ENCODE measurements around the gene OR51B6.
"Not testable (repeated sequence)": the region's sequence is repeated elsewhere in the genome, so short reads cannot be mapped to it uniquely, and the experiment has no call there.

OR51B6 gene

GRCh38 chr11:5351208-5351607, at the start of gene OR51B6:
TSS of gene OR51B6 (plus strand) at chr11:5351508. CDS start at chr11:5351508, 0 bp downstream.
- no peak within 1 kb of the TSS for H3K27ac ChIP-seq
- no peak for DNase-seq
- in situ Hi-C loops (cut with HindIII; ENCODE audit: low pct_ligation_motif_present, low sequenced_read_pairs): no loop called here
- no peaks in the 10 kb centered on the region for H3K27me3 ChIP-seq (replicated peaks)
- no peak within 1 kb of the TSS for H3K4me3 ChIP-seq (ENCODE audit: low read depth, low read length)
- TF ChIP-seq, protein P1, sequence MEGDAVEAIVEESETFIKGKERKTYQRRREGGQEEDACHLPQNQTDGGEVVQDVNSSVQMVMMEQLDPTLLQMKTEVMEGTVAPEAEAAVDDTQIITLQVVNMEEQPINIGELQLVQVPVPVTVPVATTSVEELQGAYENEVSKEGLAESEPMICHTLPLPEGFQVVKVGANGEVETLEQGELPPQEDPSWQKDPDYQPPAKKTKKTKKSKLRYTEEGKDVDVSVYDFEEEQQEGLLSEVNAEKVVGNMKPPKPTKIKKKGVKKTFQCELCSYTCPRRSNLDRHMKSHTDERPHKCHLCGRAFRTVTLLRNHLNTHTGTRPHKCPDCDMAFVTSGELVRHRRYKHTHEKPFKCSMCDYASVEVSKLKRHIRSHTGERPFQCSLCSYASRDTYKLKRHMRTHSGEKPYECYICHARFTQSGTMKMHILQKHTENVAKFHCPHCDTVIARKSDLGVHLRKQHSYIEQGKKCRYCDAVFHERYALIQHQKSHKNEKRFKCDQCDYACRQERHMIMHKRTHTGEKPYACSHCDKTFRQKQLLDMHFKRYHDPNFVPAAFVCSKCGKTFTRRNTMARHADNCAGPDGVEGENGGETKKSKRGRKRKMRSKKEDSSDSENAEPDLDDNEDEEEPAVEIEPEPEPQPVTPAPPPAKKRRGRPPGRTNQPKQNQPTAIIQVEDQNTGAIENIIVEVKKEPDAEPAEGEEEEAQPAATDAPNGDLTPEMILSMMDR (IDR thresholded peaks at IDR 0.05; ENCODE audit: low read depth, low read length, missing control alignments): no peak
- no peaks in the 10 kb centered on the region for H3K36me3 ChIP-seq (replicated peaks)

- in situ Hi-C loops (cut with HindIII; ENCODE audit: low pct_ligation_motif_present, low sequenced_read_pairs): no loop called here
- no peak for DNase-seq
- Histone ChIP-seq H3K4me3 (ENCODE audit: low read depth, low read length) (no peak within 1 kb of the TSS), H3K36me3 (replicated peaks) (no peaks in the 10 kb centered on the region), H3K27ac (no peak within 1 kb of the TSS), H3K27me3 (replicated peaks) (no peaks in the 10 kb centered on the region)
- TF ChIP-seq, protein P1 (IDR thresholded peaks at IDR 0.05; ENCODE audit: low read depth, low read length, missing control alignments): no peak
Measured at GRCh38 chr11:5301846-5302245, 49.5 kb upstream of the OR51B6 start, which contains the start of gene OR51B4. TSS of gene OR51B4 (minus strand) at chr11:5301946. CDS start at chr11:5301946, 0 bp downstream.

DNA sequence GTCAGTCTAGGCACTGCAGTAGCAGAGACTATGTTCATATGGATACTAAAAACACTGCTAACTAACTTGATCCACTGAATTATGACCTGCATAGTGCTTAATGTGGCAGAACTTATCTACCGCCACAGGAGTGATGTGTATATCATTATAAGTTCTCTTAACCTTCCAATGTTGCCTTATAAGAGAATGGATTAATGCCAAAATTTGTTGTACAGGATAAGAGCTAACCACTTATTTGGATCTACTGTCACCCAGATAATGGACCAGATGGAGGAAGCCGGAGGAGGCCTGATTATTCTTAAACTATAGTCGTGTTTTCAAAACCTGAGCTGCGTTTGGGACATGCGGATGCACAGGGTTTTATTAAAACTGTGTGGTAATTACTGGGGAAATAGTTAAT, 47.7 kb upstream of the OR51B6 start:
- no peak overlapping the region for H3K4me3 ChIP-seq (ENCODE audit: low read depth, low read length)
- no peaks in the 10 kb centered on the region for H3K36me3 ChIP-seq (replicated peaks)
- in situ Hi-C loops (cut with HindIII; ENCODE audit: low pct_ligation_motif_present, low sequenced_read_pairs): no loop called here
- TF ChIP-seq, protein P1 (IDR thresholded peaks at IDR 0.05; ENCODE audit: low read depth, low read length, missing control alignments): no peak
- H3K27me3 ChIP-seq (replicated peaks): no peaks in the 10 kb centered on the region
- no peak overlapping the region for H3K27ac ChIP-seq
- no peak for DNase-seq

DNA sequence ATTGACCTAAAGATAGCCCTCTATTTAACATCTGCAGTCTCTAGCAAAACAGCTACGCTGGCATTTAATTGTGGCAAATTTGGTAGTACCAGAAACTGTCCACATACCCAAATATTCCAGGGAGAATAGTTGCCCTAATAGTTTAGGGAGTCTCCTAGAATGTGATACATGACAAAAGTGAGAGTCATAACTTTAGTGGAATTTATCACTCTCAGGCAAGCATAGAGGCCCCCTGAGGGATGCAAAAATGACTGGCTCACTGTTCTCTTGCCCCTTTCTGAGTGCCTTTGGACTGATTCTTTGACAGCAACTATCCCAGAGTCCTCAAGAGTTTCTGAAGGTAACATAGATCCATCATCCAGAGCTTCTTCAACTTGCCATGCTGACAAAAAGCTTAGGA, 47.3 kb upstream of the OR51B6 start:
- TF ChIP-seq, protein P1 (IDR thresholded peaks at IDR 0.05; ENCODE audit: low read depth, low read length, missing control alignments): no peak
- Histone ChIP-seq H3K27ac (no peak overlapping the region), H3K36me3 (replicated peaks) (no peaks in the 10 kb centered on the region), H3K4me3 (ENCODE audit: low read depth, low read length) (no peak overlapping the region), H3K27me3 (replicated peaks) (no peaks in the 10 kb centered on the region)
- in situ Hi-C loops (cut with HindIII; ENCODE audit: low pct_ligation_motif_present, low sequenced_read_pairs): no loop called here
- peak; percentile 24 for DNase-seq

DNA sequence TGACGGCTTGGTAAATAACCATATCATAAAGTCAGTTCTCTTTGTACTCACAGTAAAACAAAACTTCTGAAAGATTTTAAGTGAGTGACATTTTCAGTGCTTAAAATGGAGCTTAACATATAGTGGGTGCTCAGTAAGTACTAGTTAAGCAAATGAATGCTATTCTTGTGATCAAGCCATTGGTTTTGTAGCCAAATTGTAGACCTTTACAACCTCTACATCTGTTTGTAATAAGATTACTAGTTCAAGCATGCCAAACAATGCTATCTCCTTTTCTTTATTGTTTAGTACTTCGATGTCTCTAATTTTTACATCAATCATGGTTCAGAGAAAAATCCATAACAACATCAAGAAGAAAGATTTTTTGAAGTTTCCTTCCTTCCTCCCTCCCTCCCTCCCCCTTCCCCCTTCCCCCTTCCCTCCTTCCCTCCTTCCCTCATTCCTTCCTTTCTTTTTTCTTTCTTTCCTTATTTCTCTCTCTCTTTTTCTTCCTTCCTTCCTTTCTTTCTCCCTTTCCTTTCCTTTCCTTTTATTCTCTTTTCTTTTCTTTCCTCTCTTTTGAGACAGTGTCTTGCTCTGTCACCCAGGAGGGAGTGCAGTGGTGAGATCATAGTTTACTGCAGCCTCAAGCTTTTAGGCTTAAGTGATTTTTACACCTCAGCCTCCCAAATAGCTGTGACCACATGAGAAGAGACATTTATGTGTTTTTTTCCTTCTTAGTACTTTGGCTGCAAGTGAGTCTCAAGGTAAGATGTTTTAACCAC, 43.9 kb upstream of the OR51B6 start:
- TF ChIP-seq, protein P1 (IDR thresholded peaks at IDR 0.05; ENCODE audit: low read depth, low read length, missing control alignments): no peak
- Histone ChIP-seq H3K27me3 (replicated peaks) (no peaks in the 10 kb centered on the region), H3K27ac (no peak overlapping the region), H3K4me3 (ENCODE audit: low read depth, low read length) (no peak overlapping the region), H3K36me3 (replicated peaks) (no peaks in the 10 kb centered on the region)
- no peak for DNase-seq
- in situ Hi-C loops (cut with HindIII; ENCODE audit: low pct_ligation_motif_present, low sequenced_read_pairs): no loop called here

- DNase-seq: no peak
- no peaks in the 10 kb centered on the region for H3K27me3 ChIP-seq (replicated peaks)
- TF ChIP-seq, protein P1 (IDR thresholded peaks at IDR 0.05; ENCODE audit: low read depth, low read length, missing control alignments): no peak
- in situ Hi-C loops (cut with HindIII; ENCODE audit: low pct_ligation_motif_present, low sequenced_read_pairs): no loop called here
- H3K36me3 ChIP-seq (replicated peaks): no peaks in the 10 kb centered on the region
- H3K27ac ChIP-seq: no peak overlapping the region
- H3K4me3 ChIP-seq (ENCODE audit: low read depth, low read length): no peak overlapping the region
Measured at GRCh38 chr11:5310423-5310822, 40.9 kb upstream of the OR51B6 start.

DNA sequence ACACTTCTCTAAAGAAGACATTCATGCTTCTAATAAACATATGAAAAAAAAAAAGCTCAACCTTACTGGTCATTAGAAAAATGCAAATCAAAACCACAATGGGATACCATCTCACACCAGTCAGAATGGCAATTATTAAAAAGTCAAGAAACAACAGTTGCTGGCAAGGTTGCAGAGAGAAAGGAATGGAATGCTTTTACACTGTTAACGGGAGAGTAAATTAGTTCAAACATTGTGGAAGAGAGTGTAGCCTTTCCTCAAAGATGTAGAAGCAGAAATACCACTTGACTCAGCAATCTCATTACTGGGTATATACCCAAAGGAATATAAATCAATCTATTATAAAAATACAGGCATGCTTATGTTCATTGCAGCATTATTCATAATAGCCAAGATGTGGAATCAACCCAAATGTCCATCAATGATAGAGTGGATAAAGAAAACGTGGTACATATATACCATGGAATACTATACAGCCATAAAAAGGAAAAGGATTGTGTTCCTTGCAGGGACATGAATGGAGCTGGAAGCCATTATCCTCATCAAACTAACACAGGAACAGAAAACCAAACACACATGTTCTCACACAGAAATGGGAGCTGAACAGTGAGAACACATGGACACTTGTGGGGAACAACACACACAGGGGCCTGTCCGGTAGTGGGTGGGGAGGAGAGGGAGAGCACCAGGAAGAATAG, 37.8 kb upstream of the OR51B6 start:
- H3K27me3 ChIP-seq (replicated peaks); in situ Hi-C loops (cut with HindIII; ENCODE audit: low pct_ligation_motif_present, low sequenced_read_pairs); H3K27ac ChIP-seq; DNase-seq; H3K4me3 ChIP-seq (ENCODE audit: low read depth, low read length); H3K36me3 ChIP-seq (replicated peaks): not testable (repeated sequence)
